Activated CD8-positive, alpha-beta T cell treated with anti-CD3 and anti-CD28 coated beads for 36 hours (primary cell): ENCODE measurements around the gene CNPPD1. TPM values are rescaled to one million over a fixed set of nuclear protein-coding genes. Genes with fewer than 3 reads are reported as not detected.

ENCODE experiments used
- ATAC-seq: fragments of 200-7000 bp; cut with Tn5 transposase; one replicate; pipeline ENCODE4 v1.10.0; 2021; ENCODE audit warnings: mild to moderate bottlenecking, moderate library complexity
- CTCF ChIA-PET: fragments of 350-600 bp; sonication (Branson Sonifier 250); formaldehyde crosslinking; loops from one replicate; lab custom pipeline; 2021; ENCODE audit warnings: antibody characterized with exemption; lab: Charles Lee
- POLR2A ChIA-PET: fragments of 350-600 bp; sonication (Branson Sonifier 250); formaldehyde crosslinking; loops from one replicate; lab custom pipeline; 2021; ENCODE audit warnings: antibody characterized with exemption; lab: Charles Lee
- DNase-seq: peaks from one replicate; pipeline ENCODE4 v3.0.0-alpha.2; 2020
- H3K27ac Mint-ChIP-seq: one replicate; pipeline ENCODE4 v1.8.0; 2021; ENCODE audit warnings: mild to moderate bottlenecking, mixed read lengths
- H3K27me3 Mint-ChIP-seq: one replicate; pipeline ENCODE4 v1.8.0; 2021; ENCODE audit warnings: mixed read lengths
- H3K36me3 Mint-ChIP-seq: one replicate; pipeline ENCODE4 v1.8.0; 2021; ENCODE audit warnings: low read depth, mixed read lengths
- H3K4me1 Mint-ChIP-seq: one replicate; pipeline ENCODE4 v1.8.0; 2021; ENCODE audit warnings: low read depth, mixed read lengths
- H3K4me3 Mint-ChIP-seq: one replicate; pipeline ENCODE4 v1.8.0; 2021; ENCODE audit warnings: mild to moderate bottlenecking, moderate library complexity, mixed read lengths
- H3K9me3 Mint-ChIP-seq: one replicate; pipeline ENCODE4 v1.8.0; 2021; ENCODE audit warnings: mixed read lengths
- CTCF ChIP-seq: fragments of 200-600 bp; IDR thresholded peaks from one replicate; pipeline ENCODE4 v1.8.0; 2022; ENCODE audit warnings: antibody characterized with exemption, mild to moderate bottlenecking
- intact Hi-C: fragments of 100-400 bp; cut with micrococcal nuclease; formaldehyde crosslinking; loops from one replicate; pipeline ENCODE4 v1.10.0; 2022
- total RNA-seq, 2 experiments: library from RNA; stranded (reverse); gene quantifications; one replicate each; pipeline ENCODE4 v1.2.3, GENCODE V29; 2021

The CNPPD1 gene
- total RNA-seq, 2 experiments from 2014 or later: 38.6 to 38.7 TPM

- POLR2A ChIA-PET: interaction anchor here (1.0 kb wide), 1 partner anchor 50 kb away, joined by 3 read pairs; the partner anchor contains the start of gene ABCB6
- Mint-ChIP-seq H3K9me3 (no peaks in the 10 kb centered on the region), H3K27me3 (no peaks in the 10 kb centered on the region), H3K4me3 (no peak overlapping the region), H3K36me3 (peaks cover 7% of the 10 kb centered on the region), H3K27ac (no peak overlapping the region), H3K4me1 (peaks cover 14% of the 10 kb centered on the region)
- CTCF ChIA-PET: interaction anchor here (9.4 kb wide), 1 partner anchor 10 kb away, joined by 98 read pairs; the partner anchor contains the start of gene NHEJ1
- no peak for TF ChIP-seq CTCF
- no peak for DNase-seq
- no peak for ATAC-seq
- intact Hi-C loops: no loop called here
These were observed 7.8 kb downstream of the CNPPD1 start for GRCh38 chr2:219168932-219169331.

GRCh38 chr2:219168526-219168925, 8.2 kb downstream of the CNPPD1 start:
- Mint-ChIP-seq H3K36me3 (peaks cover 6% of the 10 kb centered on the region), H3K27me3 (no peaks in the 10 kb centered on the region), H3K9me3 (no peaks in the 10 kb centered on the region), H3K4me1 (peaks cover 13% of the 10 kb centered on the region), H3K27ac (no peak overlapping the region), H3K4me3 (no peak overlapping the region)
- intact Hi-C loops: no loop called here
- ChIA-PET CTCF (interaction anchor here (9.4 kb wide), 1 partner anchor 10 kb away, joined by 98 read pairs; the partner anchor contains the start of gene NHEJ1), POLR2A (interaction anchor here (0.6 kb wide), 1 partner anchor 8 kb away, joined by 3 read pairs; the partner anchor contains the start of gene CNPPD1)
- ATAC-seq (peak; percentile 43), DNase-seq (no peak)
- TF ChIP-seq CTCF: no peak

- intact Hi-C loops: no loop called here
- no peak for TF ChIP-seq CTCF
- H3K27ac Mint-ChIP-seq: no peak overlapping the region
- peaks cover 2% of the 10 kb centered on the region for H3K36me3 Mint-ChIP-seq
- no peaks in the 10 kb centered on the region for H3K9me3 Mint-ChIP-seq
- H3K4me3 Mint-ChIP-seq: no peak overlapping the region
- H3K4me1 Mint-ChIP-seq: peaks cover 9% of the 10 kb centered on the region
- POLR2A ChIA-PET: interaction anchor here (0.6 kb wide), 1 partner anchor 8 kb away, joined by 3 read pairs; the partner anchor contains the start of gene CNPPD1
- CTCF ChIA-PET: no interaction called here
- DNase-seq (no peak), ATAC-seq (no peak)
- H3K27me3 Mint-ChIP-seq: no peaks in the 10 kb centered on the region
These were observed 8.7 kb downstream of the CNPPD1 start for GRCh38 chr2:219167997-219168396.

- H3K27me3 Mint-ChIP-seq: no peaks in the 10 kb centered on the region
- DNase-seq: no peak
These were observed 11.4 kb downstream of the CNPPD1 start for GRCh38 chr2:219165058-219165911.

More at GRCh38 chr2:219165058-219165911, 11.4 kb downstream of the CNPPD1 start:
- ATAC-seq: no peak
- H3K9me3 Mint-ChIP-seq: no peaks in the 10 kb centered on the region
- ChIA-PET CTCF (interaction anchor here (1.6 kb wide), 1 partner anchor 11 kb away, joined by 6 read pairs; the partner anchor contains the start of gene CNPPD1), POLR2A (interaction anchor here (1.4 to 1.6 kb wide), 2 partner anchors 9 to 10 kb away, joined by 4 to 5 read pairs; no protein-coding TSS in a partner anchor)
- H3K4me3 Mint-ChIP-seq: no peak overlapping the region
- no peak for TF ChIP-seq CTCF
- no peak overlapping the region for H3K27ac Mint-ChIP-seq
- peaks cover 11% of the 10 kb centered on the region for H3K4me1 Mint-ChIP-seq
- H3K36me3 Mint-ChIP-seq: peaks cover 2% of the 10 kb centered on the region
- intact Hi-C loops: no loop called here
